Measurements from ENCODE around the gene C9orf85.

DNA sequence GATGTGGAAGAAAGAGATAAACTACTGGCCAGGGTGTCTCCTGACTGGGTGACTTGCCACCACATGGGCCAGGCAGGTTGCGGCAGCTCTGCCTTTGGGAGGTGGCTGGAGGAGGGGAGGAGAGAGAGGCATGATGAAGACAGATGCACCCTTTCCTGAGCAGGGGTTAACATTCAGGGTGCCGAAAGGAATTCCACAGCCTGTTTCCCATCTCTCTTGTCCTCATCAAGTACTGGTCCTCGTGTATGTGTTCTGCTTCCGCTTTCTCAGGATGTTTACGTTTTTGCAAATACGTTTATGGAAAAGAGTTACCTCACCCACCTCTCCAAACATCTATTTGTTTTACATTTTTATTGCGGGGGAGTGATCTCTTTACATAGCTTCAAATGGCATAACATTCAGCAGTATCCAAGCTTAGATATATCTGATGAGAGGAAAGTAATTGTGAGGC, 73.4 kb downstream of the C9orf85 start:
- TF ChIP-seq POLR2A (IDR thresholded peaks at IDR 0.05; ENCODE audit: low read depth, low read length) (no peak), POLR2AphosphoS5 (IDR thresholded peaks at IDR 0.05; ENCODE audit: low read depth, low read length) (no peak)
